SK-N-SH (cell line): ENCODE data around the gene RBM19. TPM values are rescaled to one million over a fixed set of nuclear protein-coding genes. Genes with fewer than 3 reads are reported as not detected.

Experiments used
- CTCF ChIA-PET: fragments of 300-600, 350-600 bp; formaldehyde crosslinking; extraction: SDS; loops from one replicate; lab custom pipeline; 2021; lab: Yijun Ruan, JAX
- POLR2A ChIA-PET: fragments of 350-600 bp; sonication (Branson Sonifier 250); formaldehyde crosslinking; extraction: SDS; loops from one replicate; lab custom pipeline; 2020; ENCODE audit warnings: antibody characterized with exemption, inconsistent platforms; lab: Yijun Ruan, JAX
- DNase-seq: peaks from one replicate; pipeline ENCODE4 v3.0.0; 2012
- H2AFZ ChIP-seq: fragments of 200-600 bp; sonication (generic); 2 replicates; pipeline ENCODE4 v1.8.1; 2016; ENCODE audit warnings: antibody characterized with exemption, mild to moderate bottlenecking, low read depth
- H3F3A ChIP-seq: fragments of 200-600 bp; sonication (generic); replicated peaks from 2 replicates; pipeline ENCODE3; 2016; ENCODE audit warnings: antibody characterized with exemption, mild to moderate bottlenecking; ENCODE audit not compliant: insufficient read depth
- H3K27ac ChIP-seq, 2 experiments: fragments of 200-500 bp in 1 of 2; fragments of 200-600 bp in 1 of 2; sonication (Bioruptor generic) in 1 of 2; sonication (generic), shearing (Covaris generic) in 1 of 2; 2 replicates each; pipeline versions ENCODE4 v1.5.1 to v1.6.1; 2014 to 2016; ENCODE audit warnings: low read depth in 2 of 2, inconsistent platforms in 1 of 2, low read length in 1 of 2, mild to moderate bottlenecking in 1 of 2, mixed read lengths in 1 of 2
- H3K27me3 ChIP-seq: fragments of 200-600 bp; sonication (generic), shearing (Covaris generic); 2 replicates; pipeline ENCODE4 v1.6.1; 2016; ENCODE audit warnings: mixed run types; ENCODE audit not compliant: insufficient read depth
- H3K36me3 ChIP-seq, 2 experiments: fragments of 200-500 bp in 1 of 2; fragments of 200-600 bp in 1 of 2; sonication (Bioruptor generic) in 1 of 2; sonication (generic) in 1 of 2; replicated peaks in 1 of 2; 2 replicates each; pipeline versions ENCODE3 to v1.5.1; 2014 to 2016; ENCODE audit warnings: low read length in 1 of 2, mild to moderate bottlenecking in 1 of 2; ENCODE audit not compliant: insufficient read depth in 2 of 2, control insufficient read depth in 1 of 2
- H3K4me1 ChIP-seq, 2 experiments: fragments of 200-500 bp in 1 of 2; fragments of 200-600 bp in 1 of 2; sonication (Bioruptor generic) in 1 of 2; sonication (generic), shearing (Covaris generic) in 1 of 2; 2 replicates each; pipeline versions ENCODE4 v1.5.1 to v1.6.1; 2014 to 2016; ENCODE audit warnings: low read depth in 1 of 2, low read length in 1 of 2, mixed run types in 1 of 2; ENCODE audit not compliant: insufficient read depth in 2 of 2, control insufficient read depth in 1 of 2
- H3K4me2 ChIP-seq: fragments of 200-600 bp; sonication (generic), shearing (Covaris generic); 2 replicates; pipeline ENCODE4 v1.6.1; 2017; ENCODE audit warnings: mixed run types
- H3K4me3 ChIP-seq, 2 experiments: fragments of 200-500 bp in 1 of 2; fragments of 200-600 bp in 1 of 2; sonication (Bioruptor generic) in 1 of 2; sonication (generic), shearing (Covaris generic) in 1 of 2; 2 replicates each; pipeline versions ENCODE4 v1.5.1 to v1.8.1; 2014 to 2016; ENCODE audit warnings: low read depth in 2 of 2, inconsistent platforms in 1 of 2, low read length in 1 of 2, mild to moderate bottlenecking in 1 of 2, mixed read lengths in 1 of 2, moderate library complexity in 1 of 2
- H3K79me2 ChIP-seq: fragments of 200-600 bp; sonication (generic); 2 replicates; pipeline ENCODE4 v1.8.1; 2017; ENCODE audit warnings: mild to moderate bottlenecking; ENCODE audit not compliant: insufficient read depth
- H3K9ac ChIP-seq: fragments of 200-600 bp; sonication (generic); 2 replicates; pipeline ENCODE4 v1.6.1; 2017; ENCODE audit warnings: mixed run types
- H3K9me2 ChIP-seq: fragments of 200-600 bp; sonication (generic); 2 replicates; pipeline ENCODE4 v1.6.1; 2017; ENCODE audit warnings: mixed run types
- H3K9me3 ChIP-seq: fragments of 200-600 bp; sonication (generic); 2 replicates; pipeline ENCODE4 v1.6.1; 2017; ENCODE audit warnings: mixed run types, mild to moderate bottlenecking, moderate library complexity
- H4K20me1 ChIP-seq: fragments of 200-600 bp; sonication (generic); 2 replicates; pipeline ENCODE4 v1.6.1; 2017; ENCODE audit warnings: mild to moderate bottlenecking, mixed run types; ENCODE audit not compliant: insufficient read depth
- CHD2 ChIP-seq: fragments of 150-350 bp; IDR thresholded peaks from 2 replicates; pipeline ENCODE4 v1.6.1; 2018; ENCODE audit warnings: low read length; ENCODE audit not compliant: partially characterized antibody
- CTCF ChIP-seq: fragments of 200-600 bp; sonication (generic); IDR thresholded peaks from 2 replicates; pipeline ENCODE4 v1.6.1; 2017; ENCODE audit warnings: antibody characterized with exemption, mild to moderate bottlenecking, moderate library complexity
- ELF1 ChIP-seq: IDR thresholded peaks from 2 replicates; pipeline ENCODE4 v1.4.0; 2012
- FOXJ3 ChIP-seq: sonication (generic); formaldehyde crosslinking; IDR thresholded peaks from 2 replicates; pipeline ENCODE4 v1.5.1; 2020; ENCODE audit warnings: mild to moderate bottlenecking, missing genetic modification reagents
- FOXM1 ChIP-seq: IDR thresholded peaks from 2 replicates; pipeline ENCODE4 v1.4.0; 2012; ENCODE audit warnings: low read depth, mild to moderate bottlenecking
- GABPA ChIP-seq: IDR thresholded peaks from 2 replicates; pipeline ENCODE4 v1.4.0; 2012; ENCODE audit warnings: low read depth, mild to moderate bottlenecking
- GATA2 ChIP-seq: sonication (generic); formaldehyde crosslinking; IDR thresholded peaks from 2 replicates; pipeline ENCODE4 v1.5.0; 2020; ENCODE audit warnings: mild to moderate bottlenecking, missing genetic modification reagents
- JUND ChIP-seq: IDR thresholded peaks from 2 replicates; pipeline ENCODE4 v1.4.0; 2012
- NFIC ChIP-seq: IDR thresholded peaks from 2 replicates; pipeline ENCODE4 v1.4.0; 2012; ENCODE audit warnings: borderline replicate concordance
- NRF1 ChIP-seq: IDR thresholded peaks from 2 replicates; pipeline ENCODE4 v1.6.1; 2012; ENCODE audit warnings: low read depth, mild to moderate bottlenecking, low read length
- PBX3 ChIP-seq: IDR thresholded peaks from 2 replicates; pipeline ENCODE4; 2012
- RAD21 ChIP-seq: IDR thresholded peaks from 2 replicates; pipeline ENCODE4 v1.6.1; 2012; ENCODE audit warnings: mild to moderate bottlenecking, low read length
- RCOR1 ChIP-seq: fragments of 150-350 bp; IDR thresholded peaks from 2 replicates; pipeline ENCODE4 v1.6.1; 2017; ENCODE audit warnings: antibody characterized with exemption, low read length
- RFX5 ChIP-seq: IDR thresholded peaks from 2 replicates; pipeline ENCODE4 v1.6.1; 2012; ENCODE audit warnings: mild to moderate bottlenecking, improper control_type of control experiment, low read length
- TCF12 ChIP-seq: IDR thresholded peaks from 2 replicates; pipeline ENCODE4 v1.4.0; 2012
- TEAD4 ChIP-seq: IDR thresholded peaks from 2 replicates; pipeline ENCODE4 v1.4.0; 2012; ENCODE audit warnings: mild to moderate bottlenecking, borderline replicate concordance; ENCODE audit not compliant: insufficient read depth
- USF1 ChIP-seq: IDR thresholded peaks from 2 replicates; pipeline ENCODE4 v1.4.0; 2012; ENCODE audit warnings: low read depth, borderline replicate concordance
- YY1 ChIP-seq: IDR thresholded peaks from 2 replicates; pipeline ENCODE4 v1.4.0; 2012; ENCODE audit warnings: low read depth, mild to moderate bottlenecking
- WGBS: methylation state at CpG from one replicate; pipeline ENCODE4 v1.1.6; 2017; ENCODE audit warnings: low lambda C conversion rate; 5-methylcytosine and 5-hydroxymethylcytosine counted together
- polyA plus RNA-seq, 3 experiments: library from polyadenylated mRNA; depleted of rRNA; stranded (reverse); fragments of >200 nt; gene quantifications; 2 replicates each; pipeline ENCODE4 v1.2.3, GENCODE V29; 2012

RBM19 gene
- polyA plus RNA-seq, 1 of the 3 experiments (the other 2 are of a cell fraction), result 16.6 TPM

GRCh38 chr12:114003286-114003685, 37.2 kb upstream of the RBM19 start:
- Histone ChIP-seq H3K9ac (no peak overlapping the region), H3K4me1 (no peaks in the 10 kb centered on the region), H2AFZ (no peak overlapping the region), H3K4me3 (no peak overlapping the region), H3K9me2 (no peaks in the 10 kb centered on the region), H4K20me1 (no peaks in the 10 kb centered on the region), H3K9me3 (no peaks in the 10 kb centered on the region), H3F3A (no peaks in the 10 kb centered on the region), H3K27ac (no peak overlapping the region), H3K4me2 (no peak overlapping the region), H3K79me2 (no peaks in the 10 kb centered on the region), H3K36me3 (no peaks in the 10 kb centered on the region), H3K27me3 (peaks cover 10% of the 10 kb centered on the region; the same call in 1 of the 2 replicates)
- no peak for DNase-seq
- ChIA-PET CTCF (interaction anchor here (0.6 to 1.4 kb wide), 4 partner anchors 8 to 23 kb away, joined by 3 to 5 read pairs (median 3); no protein-coding TSS in a partner anchor), POLR2A (no interaction called here)
- TF ChIP-seq PBX3, result no peak
- no peak for TF ChIP-seq NRF1
- no peak for TF ChIP-seq GABPA
- no peak for TF ChIP-seq USF1
- TF ChIP-seq GATA2 (CRISPR knock-in tag), result no peak
- TF ChIP-seq RCOR1, result no peak
- no peak for TF ChIP-seq NFIC
- no peak for TF ChIP-seq RAD21
- TF ChIP-seq RFX5, result no peak
- no peak for TF ChIP-seq CHD2
- no peak for TF ChIP-seq ELF1
- TF ChIP-seq JUND, result no peak
- TF ChIP-seq FOXJ3 (CRISPR knock-in tag), result no peak
- TF ChIP-seq TEAD4, result no peak
- no peak for TF ChIP-seq TCF12
- 10% methylated on average over 5 of the region's 5 CpGs for WGBS

- H3K9ac ChIP-seq, result no peak overlapping the region
- no peaks in the 10 kb centered on the region for H3K9me3 ChIP-seq
- H4K20me1 ChIP-seq, result no peaks in the 10 kb centered on the region
- 12% methylated on average over 5 of the region's 5 CpGs for WGBS
- no peak overlapping the region for H3K27ac ChIP-seq
- H3K79me2 ChIP-seq, result no peaks in the 10 kb centered on the region
- H3K4me1 ChIP-seq, result no peaks in the 10 kb centered on the region
- no peak for DNase-seq
- TF ChIP-seq CTCF (no peak), YY1 (no peak), GABPA (no peak), FOXM1 (no peak), NRF1 (no peak)
- no peak overlapping the region for H3K4me2 ChIP-seq
- CTCF ChIA-PET, result interaction anchor here (1.4 kb wide), 1 partner anchor 21 kb away, joined by 5 read pairs; no protein-coding TSS in a partner anchor
- no peaks in the 10 kb centered on the region for H3F3A ChIP-seq
- no peak overlapping the region for H2AFZ ChIP-seq
- peaks cover 10% of the 10 kb centered on the region; the same call in 1 of the 2 replicates for H3K27me3 ChIP-seq
- H3K9me2 ChIP-seq, result no peaks in the 10 kb centered on the region
- POLR2A ChIA-PET, result no interaction called here
- H3K36me3 ChIP-seq, result no peaks in the 10 kb centered on the region
- no peak overlapping the region for H3K4me3 ChIP-seq
Measured at GRCh38 chr12:114001511-114002340, 35.6 kb upstream of the RBM19 start.
